Measurements from ENCODE around the gene RPGRIP1L.

DNA sequence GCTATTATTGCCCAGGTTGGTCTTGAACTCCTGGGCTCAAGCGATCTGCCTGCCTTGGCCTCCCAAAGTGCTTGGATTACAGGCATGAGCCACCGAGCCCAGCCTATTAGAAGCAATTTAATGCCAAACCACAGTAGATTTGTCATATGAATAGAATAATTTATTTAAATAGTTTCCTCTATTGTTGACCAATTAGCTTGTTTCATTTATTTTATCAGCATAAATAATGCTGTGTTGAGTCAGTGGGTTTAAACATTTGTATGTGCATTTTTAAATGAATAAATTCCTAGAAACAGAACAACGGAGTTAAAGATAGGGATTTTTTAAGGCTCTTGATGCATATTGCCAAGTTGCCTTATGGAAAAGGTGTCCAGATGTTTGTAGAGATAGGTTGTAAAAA lies 27.0 kb upstream of the RPGRIP1L start:
- TF ChIP-seq POLR2A (IDR thresholded peaks at IDR 0.05) = no peak
- TF ChIP-seq, protein P1, sequence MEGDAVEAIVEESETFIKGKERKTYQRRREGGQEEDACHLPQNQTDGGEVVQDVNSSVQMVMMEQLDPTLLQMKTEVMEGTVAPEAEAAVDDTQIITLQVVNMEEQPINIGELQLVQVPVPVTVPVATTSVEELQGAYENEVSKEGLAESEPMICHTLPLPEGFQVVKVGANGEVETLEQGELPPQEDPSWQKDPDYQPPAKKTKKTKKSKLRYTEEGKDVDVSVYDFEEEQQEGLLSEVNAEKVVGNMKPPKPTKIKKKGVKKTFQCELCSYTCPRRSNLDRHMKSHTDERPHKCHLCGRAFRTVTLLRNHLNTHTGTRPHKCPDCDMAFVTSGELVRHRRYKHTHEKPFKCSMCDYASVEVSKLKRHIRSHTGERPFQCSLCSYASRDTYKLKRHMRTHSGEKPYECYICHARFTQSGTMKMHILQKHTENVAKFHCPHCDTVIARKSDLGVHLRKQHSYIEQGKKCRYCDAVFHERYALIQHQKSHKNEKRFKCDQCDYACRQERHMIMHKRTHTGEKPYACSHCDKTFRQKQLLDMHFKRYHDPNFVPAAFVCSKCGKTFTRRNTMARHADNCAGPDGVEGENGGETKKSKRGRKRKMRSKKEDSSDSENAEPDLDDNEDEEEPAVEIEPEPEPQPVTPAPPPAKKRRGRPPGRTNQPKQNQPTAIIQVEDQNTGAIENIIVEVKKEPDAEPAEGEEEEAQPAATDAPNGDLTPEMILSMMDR (IDR thresholded peaks at IDR 0.05) = no peak

All from adrenal gland (tissue), 5 donors.